ENCODE results near the gene DKC1.

DKC1 gene

DNA sequence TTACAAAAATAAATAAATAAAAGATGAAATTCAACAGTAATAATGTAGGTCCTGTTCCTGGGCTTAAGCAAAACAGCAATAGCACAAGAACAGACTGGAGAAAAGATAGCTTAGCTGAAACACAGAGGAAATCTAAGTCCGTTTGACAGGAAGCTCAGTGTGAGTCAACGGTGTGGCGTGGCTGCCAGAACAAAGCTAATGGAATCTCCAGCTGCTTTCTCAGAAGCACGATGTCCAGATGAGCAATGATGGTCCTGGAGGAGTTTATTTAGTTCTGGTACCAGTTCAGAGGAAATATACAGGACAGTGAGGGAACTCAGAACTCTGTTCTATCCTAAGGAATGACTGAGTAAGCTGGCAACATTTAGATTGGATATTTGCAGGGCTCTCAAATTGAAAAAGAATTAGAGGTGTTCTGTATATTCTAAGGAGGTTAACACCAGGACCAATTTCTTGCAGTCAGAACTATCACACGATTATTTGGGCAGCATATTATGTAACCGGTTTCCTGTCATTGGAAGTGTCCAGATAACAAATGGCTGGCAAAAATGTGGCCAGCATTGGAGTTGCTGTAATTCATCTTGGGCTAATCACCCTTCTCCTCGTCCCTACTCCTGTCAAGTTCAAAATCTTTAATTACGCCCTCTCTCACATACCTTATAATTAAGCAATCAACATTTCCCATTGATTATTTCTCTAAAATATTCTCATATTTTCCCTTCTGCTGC, 24.5 kb upstream of the DKC1 start:
- no peak for DNase-seq

DNA sequence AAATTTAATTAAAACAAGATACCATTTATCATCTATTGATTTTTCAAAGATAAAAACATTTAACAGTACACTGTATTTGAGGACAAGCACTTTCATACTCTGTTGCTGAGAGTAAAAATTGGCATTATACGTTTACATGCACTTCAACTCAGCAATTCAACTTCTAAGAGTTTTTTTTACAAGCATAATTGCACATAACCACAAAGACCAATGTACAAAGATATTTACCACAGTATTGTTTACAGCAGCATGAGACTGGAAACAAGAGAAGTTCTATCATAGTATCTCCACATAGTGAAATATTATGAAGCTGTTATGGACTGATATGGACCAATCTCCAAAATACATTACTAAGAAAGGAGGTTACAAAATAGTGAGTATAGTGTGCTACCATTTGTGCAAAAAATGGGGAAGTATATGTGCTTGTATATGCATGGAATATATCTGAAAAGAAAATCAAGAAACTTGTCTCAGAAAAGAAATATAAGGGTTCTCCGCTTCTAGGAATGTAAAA, 22.7 kb upstream of the DKC1 start:
- DNase-seq: no peak

DNA sequence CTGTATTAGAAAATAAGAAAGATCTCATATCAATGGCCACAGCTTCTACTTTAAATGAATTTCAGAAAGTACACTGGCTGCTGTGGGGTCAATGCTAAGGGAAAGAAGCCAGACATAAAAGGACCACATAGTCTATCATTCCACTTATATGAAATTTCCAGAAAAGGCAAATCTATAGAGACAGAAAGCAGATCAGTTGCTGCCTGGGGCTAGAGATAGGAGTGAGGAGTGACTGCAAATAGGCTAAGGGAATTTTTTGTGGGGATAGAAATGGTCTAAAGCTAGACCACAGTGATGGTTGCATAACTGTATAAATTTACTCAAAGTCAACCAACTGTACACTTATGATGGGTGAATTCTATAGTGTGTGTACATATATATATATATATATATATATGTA, 20.1 kb upstream of the DKC1 start:
- DNase-seq: no peak

DNA sequence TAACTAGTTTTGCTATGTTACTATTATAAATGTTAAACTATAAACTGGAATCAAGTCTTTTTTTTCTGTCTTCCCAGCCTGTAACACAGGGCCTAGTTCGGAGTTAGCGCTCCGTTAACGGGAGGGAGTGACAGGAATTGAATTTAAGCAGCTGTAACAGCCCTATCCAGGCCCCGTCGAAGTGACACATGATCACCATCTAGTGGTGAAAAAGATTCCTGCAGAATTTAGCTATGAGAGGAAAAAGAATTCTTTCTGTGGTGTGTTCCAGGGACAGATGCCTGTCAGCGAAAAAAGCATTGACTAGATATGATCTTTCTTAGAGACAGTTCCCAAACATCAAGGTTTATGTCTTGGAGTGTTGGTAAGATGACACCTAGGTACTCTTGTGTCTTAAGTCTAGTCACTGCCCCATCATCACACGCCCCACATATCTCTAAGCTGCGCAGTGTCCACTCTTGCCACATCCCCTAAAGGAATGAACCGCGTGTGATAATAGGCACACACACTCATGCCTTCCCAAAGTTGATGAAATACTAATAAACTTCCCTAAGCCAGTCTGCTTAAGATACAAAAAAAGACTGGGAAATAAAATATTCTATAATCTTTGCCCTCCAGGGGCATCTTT, 13.8 kb upstream of the DKC1 start:
- DNase-seq: no peak

DNA sequence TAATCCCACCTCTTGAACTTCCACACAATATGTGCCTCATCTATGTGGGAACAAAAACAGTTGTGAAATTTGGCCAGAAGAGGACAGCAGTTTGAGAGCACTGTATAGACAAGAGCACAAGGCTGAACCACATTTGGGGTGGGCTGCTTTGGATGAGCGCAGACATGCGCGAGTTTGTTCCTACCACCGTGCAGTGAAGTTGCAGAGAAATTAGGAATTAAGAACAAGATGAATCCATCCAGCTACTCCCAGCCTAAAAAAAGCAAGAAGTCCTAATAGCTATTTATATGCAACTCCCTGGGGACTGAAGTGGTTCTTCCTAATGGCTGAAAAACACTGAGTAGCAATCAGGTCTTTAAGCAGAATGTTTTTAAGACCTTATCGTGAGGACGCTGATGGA, 12.8 kb upstream of the DKC1 start:
- no peak for DNase-seq

DNA sequence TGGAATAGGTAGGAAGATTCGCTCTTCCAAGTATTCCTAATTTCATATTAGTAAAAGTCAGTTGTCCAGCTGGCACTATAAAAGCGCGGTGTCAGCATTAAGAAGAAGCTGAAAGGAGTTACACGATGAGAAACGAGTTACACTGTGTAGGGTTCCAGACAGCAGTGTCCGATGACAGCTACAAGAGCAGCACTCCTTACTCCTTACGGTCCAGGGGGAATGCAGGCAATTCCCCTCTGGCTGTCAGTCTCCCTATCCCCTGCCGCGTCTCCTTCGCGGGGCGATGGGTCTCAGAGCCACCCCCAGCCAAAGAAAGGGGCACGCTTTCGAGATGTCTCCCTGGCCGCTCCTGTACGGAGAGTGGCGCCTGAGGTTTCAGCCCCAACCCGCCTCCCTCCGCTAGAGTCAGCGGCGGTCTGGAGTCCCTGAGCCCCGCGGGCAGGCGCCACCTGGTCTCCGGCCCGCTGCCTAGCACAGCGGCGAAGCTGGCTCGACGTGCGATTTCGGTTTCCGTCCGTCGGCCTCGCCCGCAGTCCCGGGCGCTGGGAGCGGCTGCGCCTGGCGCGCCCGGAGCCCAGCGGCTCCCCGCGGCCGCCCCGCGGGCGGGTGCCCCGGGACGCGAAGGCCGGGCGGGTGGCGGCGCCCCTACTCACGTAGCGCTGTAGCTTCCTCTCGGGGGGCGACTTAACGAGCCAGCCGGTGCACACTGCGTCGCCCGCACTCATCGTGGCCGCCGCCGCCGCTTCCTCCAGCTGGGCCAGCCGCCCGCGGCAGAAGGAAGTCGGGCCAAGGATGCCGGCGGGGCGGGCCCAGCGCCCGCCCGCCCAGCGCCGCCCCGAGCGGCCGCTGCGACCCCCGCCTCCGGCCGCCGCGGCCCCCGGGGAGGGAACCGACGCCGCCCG, 12.1 kb upstream of the DKC1 start, which contains the start of gene GAB3:
Gene GAB3 (minus strand): TSS at position 777 of the 902 bp plus-strand sequence. CDS start 52 bp downstream, at position 725.
- no peak for DNase-seq

DNA sequence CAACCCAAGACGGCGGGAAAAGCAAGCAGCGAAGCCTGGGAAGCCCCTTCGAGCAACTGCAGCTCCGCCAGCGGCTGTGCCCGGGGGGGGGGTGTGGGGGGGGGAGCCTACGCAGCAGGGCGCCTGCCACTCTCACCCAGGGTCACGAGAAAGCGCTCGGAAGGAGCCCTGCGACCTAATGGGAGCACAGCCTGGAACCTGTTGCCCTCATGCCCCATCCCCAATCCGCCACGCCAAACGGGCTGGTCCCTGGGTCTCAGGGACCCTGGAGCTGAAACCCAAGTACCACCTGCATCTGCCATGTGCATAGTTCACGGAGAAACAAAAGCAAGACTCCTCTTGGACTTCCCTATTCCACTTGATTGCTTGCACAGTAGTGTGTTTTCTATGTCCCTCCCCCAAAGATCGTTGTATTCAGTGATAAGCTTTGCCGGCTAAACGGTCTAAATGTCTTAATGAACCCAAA, 11.4 kb upstream of the DKC1 start:
- DNase-seq: no peak

DNA sequence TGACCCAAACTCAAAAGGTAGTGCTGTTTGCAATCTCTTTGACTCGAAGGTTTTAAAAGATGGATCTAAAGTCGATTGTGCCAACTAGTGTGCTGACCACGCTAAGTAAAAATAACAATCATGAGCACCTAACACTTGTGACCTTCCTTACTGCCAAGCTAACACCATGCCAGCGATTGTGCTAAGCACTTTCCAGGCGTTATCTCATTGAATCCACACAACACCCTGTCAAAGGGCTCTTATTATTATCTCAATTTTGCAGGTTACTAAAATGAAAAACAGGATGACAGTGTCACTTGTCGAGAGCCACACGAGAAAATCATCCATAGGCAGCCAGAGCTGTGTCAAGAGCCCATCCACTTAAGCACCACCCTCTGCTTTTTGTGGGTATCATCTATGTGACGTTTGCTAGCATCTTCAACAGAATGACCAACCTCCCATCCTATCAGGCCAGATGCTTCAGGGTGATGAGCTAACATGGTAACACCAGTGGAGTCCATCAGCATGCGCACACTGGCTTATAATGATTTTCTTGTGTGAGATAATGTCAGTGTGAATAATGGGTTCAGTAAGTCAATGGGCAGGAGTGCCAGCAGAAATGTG, 10.9 kb upstream of the DKC1 start:
- no peak for DNase-seq

DNA sequence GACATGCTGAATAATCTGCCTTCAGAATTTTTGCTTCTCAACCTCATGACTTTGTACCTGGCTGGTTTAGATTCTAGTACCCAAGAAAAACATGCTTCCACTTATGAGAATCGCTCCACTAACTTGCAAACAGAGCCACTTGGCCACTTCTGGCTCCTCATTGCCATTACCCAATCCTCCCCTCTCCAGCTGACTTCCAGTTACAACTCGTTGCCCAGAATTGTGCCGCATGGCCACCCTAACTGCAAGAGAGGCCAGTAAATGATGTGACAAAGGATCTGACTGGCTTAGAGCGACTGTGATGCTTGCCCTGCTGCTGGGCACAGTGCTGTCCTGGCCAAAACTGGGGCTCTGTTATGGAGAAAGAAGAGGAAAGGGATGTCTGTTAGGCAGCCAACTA, 4.0 kb upstream of the DKC1 start:
- DNase-seq: no peak

DNA sequence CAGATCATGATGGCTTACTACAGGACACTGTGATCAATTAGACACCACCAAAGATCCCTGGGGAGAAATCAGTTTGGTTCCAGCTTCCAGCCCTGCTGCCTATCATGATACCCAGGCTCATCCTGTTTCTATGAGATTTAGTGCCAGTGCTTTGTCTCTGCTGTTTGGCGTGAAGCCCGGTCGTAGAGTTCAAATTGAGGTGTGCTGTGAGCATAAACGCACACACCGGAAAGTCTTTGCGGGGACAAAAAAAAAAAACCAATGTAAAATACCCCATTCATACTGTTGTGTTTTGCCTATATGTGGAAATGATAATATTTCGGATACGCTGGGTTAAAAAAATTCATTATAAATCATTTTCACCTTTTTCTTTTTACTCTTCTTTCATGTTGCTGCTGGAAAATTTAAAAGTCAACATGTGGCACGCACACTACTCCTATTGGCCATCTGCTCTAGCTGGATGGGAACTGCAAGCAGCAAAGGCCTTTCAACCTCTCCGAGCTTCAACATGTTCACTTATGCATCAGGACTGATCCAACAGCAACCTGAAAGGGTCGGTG, 607 bp upstream of the DKC1 start:
- no peak for DNase-seq

DNA sequence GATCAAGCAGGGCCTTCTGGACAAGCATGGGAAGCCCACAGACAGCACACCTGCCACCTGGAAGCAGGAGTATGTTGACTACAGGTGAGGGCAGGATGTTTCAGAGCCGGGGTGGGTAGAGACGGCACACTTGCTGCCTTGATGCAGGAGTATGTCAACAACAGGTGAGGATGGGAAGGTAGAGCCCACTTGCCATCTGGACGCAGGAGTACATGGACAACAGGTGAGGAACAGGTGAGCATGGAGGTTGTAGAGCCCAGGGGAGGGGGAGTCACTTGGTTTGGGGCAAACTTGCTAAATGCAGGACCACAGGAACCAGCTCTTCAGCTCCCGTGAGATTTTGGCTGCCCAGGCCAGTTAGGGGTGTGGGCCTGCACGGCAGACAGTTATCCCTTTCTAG, 12.0 kb downstream of the DKC1 start:
- DNase-seq: no peak

DNA sequence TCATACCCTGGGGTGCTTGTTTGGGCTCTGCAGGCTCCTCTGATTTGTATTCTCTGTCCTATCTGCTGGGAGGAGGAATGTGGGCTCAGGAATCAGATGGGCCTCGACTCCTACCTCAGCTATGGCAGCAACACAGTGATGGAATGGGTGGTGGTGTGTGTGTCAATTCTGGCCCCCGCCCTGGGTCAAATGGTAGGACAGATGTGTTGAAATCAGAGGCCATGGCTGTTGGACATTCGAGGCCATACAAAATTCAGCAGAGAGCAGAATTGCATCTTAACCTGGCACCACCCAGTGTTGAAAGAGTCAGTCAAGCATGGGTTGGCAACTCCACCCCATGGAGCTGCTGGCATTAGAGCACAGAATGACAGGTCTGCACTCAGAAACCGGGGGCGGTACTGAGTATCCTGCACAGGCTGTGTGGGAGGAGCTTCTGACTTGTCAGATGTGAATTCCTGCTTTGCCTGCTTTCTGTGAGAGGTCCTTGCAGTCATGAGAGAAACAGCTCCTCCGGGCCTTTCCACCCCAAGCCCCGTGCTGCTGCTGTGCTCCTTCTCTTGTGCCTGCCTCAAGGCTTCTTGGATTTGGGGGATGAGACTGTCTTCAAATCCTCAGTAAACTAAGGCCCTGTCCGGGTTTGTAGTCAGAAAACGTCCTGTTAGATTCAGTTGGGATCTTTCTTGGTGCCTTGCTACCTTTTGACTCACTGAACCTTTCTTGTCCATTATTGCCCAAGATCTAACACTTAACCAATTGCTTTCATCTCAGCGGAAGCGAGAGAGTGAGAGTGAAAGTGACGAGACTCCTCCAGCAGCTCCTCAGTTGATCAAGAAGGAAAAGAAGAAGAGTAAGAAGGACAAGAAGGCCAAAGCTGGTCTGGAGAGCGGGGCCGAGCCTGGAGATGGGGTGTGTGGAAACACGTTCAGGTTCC, 13.0 kb downstream of the DKC1 start:
- no peak for DNase-seq

DNA sequence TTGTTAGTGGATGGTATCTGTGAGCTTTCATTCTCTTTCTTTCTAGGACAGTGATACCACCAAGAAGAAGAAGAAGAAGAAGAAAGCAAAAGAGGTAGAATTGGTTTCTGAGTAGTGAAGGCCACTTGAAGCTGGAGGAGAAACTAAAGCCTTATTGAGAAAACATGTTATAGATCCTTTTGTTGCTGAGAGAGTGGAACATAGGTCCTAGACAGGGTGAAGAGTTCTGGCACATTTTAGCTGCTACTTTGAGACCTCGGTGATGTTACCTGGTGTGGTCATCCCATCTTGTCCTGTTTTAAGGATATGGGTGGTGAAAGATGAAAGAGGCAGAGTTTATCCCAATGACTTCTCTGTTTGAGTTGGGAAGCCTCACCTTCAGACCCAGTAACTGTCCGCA, 14.1 kb downstream of the DKC1 start:
- DNase-seq: no peak

DNA sequence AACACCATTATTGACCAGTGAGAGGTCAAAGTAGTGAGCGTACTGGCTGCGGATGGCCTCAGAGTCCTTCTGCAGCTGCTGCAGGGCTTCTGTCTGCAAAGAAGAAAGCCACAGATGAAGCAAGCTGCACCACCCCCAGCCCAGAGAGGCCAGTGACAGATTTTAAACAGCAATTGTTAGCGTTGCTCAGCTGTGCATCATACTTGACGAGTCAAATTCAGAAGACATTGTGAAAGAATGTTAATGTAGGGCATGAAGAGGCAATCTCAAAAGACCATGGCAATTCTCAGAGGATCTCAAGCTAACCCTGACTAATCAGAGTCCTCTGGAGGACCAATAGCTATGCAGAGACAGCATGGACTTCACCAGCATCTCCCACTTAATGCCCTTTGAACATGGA, 16.6 kb downstream of the DKC1 start:
- no peak for DNase-seq

DNA sequence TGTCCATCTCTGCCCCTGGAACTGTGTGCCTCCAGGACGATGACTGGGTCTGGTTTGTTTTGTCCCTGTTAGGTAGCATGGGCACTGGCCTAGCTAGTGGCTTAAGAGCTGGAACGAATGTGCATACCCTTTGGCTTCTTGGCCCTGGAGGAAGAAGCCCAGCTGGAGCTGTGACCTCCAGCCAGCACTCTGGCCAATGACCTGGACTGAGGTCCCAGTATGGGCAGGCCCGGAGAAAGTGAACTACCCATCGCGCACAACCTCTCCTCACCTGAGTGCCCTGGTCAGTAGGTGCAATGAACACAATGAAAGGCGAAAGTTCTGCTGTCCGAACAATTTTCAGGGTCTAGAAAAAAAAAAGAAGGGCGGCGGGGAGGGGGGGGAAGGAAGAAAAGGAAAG, 18.3 kb downstream of the DKC1 start:
- no peak for DNase-seq

DNA sequence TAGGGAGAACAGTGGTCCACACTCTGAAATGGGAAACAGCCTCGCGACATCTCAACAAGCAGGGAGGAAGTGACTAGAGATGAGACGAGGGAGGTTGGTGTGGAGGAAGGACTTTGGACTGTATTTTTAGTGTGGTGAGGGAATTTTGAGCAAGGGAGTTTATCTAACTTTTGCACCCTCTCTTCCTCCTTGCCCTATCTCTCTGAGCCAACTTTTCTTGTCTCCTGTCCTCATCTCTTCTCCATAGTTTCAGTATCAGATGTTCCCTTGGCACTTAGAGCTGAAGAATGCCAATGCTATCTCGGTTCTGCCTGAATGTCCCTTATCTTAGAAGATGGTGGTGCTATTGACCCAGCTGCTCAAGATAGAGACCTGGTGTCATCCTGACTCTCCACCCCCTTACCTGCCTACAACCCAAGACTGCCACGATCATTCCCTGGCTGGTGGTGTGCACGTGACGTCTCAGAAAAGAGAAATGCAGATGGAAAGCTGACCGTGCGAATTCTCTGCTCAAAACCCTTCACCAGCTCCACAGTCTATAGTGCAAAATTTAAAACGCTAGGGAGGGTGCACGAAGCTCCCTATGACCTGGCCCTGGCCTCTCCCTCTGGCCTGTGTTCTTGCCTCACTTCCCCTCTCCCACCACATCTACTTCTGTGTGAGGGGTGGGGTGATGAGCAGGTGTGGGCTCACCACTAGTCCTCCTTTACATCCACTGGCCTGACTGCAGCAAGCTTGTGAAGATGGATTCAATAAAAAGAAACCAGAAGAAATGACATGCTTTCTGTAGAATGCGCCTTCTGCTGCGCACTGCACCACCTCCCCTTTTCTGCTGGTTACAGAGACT, 21.7 kb downstream of the DKC1 start:
- DNase-seq: no peak

DNA sequence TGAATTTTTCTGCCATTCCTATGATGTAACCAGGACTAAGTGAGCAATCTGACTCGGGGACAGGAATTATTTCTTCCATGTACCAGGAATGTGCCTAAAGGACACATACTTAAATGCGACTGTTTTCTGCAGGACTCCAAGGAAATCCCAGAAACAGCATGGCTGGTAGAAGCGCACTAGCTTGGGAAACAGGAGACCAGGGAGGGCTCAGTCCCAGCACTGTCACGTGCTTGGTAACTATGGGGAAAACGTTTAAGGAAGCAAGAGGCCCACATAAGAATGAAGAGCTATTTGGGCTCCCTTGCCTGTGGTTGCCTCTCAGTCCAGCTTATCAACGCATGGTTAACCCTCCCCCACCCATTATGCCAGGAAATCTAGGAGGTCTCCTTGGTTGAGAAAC, 23.1 kb downstream of the DKC1 start:
- DNase-seq: no peak

DNA sequence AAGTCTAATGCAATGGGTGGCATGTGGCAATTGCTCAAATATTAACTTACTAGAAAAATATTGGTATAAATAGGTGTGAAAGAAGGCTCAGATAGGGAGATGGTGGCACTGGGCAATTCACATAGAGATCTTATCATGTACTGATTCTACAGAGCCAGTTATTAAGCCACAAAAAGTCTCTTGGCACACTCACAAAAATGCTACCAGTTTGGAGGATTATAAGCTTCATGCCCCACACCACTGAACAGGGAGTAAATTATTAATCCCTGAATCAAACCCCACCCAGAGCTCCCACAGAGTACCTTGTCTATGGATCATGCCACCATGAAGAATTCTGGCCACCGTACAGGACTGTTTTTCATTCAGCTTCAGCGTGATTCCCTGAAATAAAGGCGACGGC, 28.8 kb downstream of the DKC1 start:
- no peak for DNase-seq

DNA sequence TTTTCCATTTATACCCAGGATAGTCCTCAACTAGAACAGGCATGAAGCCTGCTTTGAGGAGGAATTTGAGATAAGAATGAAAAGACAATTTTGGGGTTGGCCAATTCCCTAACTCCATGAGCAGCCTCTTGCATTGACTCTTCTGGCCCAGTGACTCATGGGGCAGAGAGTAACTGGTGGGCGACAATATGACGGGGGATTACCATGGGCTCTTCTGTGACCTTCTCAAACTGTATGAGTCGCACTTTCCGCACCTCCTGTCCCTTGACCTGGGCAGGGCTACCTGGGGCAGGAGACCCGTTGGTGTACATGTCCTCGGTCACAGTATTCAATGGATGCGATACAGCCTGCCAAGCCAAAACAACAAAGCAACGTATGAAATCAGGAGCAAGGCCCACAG, 29.3 kb downstream of the DKC1 start:
- no peak for DNase-seq

DNA sequence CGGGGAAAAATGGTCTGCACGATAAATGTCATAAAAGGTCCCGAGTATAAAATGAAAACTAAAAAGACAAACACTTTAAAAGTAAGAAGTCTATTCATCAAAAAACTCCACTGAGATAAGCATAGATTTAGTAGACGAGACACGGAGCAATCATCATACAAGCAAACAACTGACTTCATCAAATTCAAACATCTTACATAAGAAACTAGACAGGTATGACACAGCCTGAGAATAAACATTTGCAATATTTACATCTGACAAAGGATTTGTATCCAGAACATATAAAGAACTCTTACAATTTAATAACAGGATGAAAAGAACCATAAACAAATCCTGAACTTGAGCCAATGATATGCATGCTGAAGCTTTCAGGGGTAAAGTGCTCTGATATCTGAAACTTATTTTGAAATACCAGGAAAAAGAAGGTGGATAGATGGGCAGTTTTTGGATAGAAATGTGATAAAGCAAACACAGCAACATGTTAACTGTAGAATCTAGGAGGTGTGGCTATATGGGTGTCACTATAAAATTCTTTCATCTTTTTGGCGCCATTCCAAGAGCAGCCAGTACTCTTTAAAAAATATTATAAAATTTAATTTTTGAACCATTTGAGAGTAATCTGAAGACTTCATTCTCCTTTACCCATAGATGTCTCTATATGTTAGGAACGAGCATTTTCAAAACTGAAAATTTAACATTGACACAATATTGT, 30.6 kb downstream of the DKC1 start:
- no peak for DNase-seq

Measured in SHP77 treated with DMSO at 0.1 percent for 48 hours (cell line).